Eye (tissue), 1 donor: ENCODE data around the gene INPP5A.
"Not testable (repeated sequence)": the region's sequence is repeated elsewhere in the genome, so short reads cannot be mapped to it uniquely, and the experiment has no call there.

Experiments used
- DNase-seq: peaks from one replicate; pipeline ENCODE4 v3.0.0-alpha.2; 2015

INPP5A gene

GRCh38 chr10:132550366-132551092 is 12.9 kb downstream of the INPP5A start:
- no peak for DNase-seq

- DNase-seq, result no peak
These were observed 13.7 kb downstream of the INPP5A start for GRCh38 chr10:132551093-132551807.

GRCh38 chr10:132551808-132552130 is 14.2 kb downstream of the INPP5A start:
- DNase-seq, result no peak

GRCh38 chr10:132552635-132553034 is 15.0 kb downstream of the INPP5A start:
- not testable (repeated sequence) for DNase-seq

- not testable (repeated sequence) for DNase-seq
These were observed 16.0 kb downstream of the INPP5A start for GRCh38 chr10:132553568-132553967.

GRCh38 chr10:132554053-132554990 is 16.7 kb downstream of the INPP5A start:
- no peak for DNase-seq

- DNase-seq, result no peak
These were observed 17.5 kb downstream of the INPP5A start for GRCh38 chr10:132554991-132555647.

- DNase-seq, result no peak
These were observed 18.3 kb downstream of the INPP5A start for GRCh38 chr10:132555648-132556575.

GRCh38 chr10:132556994-132557441 is 19.4 kb downstream of the INPP5A start:
- DNase-seq, result no peak

- DNase-seq, result no peak
These were observed 20.3 kb downstream of the INPP5A start for GRCh38 chr10:132557696-132558515.

- no peak for DNase-seq
These were observed 21.2 kb downstream of the INPP5A start for GRCh38 chr10:132558516-132559413.

- no peak for DNase-seq
These were observed 22.0 kb downstream of the INPP5A start for GRCh38 chr10:132559538-132559937.

- no peak for DNase-seq
These were observed 22.7 kb downstream of the INPP5A start for GRCh38 chr10:132560241-132560731.

GRCh38 chr10:132562177-132562915 is 24.8 kb downstream of the INPP5A start:
- no peak for DNase-seq

- DNase-seq, result no peak
These were observed 25.4 kb downstream of the INPP5A start for GRCh38 chr10:132562916-132563456.

GRCh38 chr10:132563485-132564248 is 26.1 kb downstream of the INPP5A start:
- no peak for DNase-seq

GRCh38 chr10:132564249-132564605 is 26.6 kb downstream of the INPP5A start:
- no peak for DNase-seq

GRCh38 chr10:132564690-132565089 is 27.1 kb downstream of the INPP5A start:
- DNase-seq, result no peak
